Measurements from ENCODE around the gene GC.
"Not testable (repeated sequence)": the region's sequence is repeated elsewhere in the genome, so short reads cannot be mapped to it uniquely, and the experiment has no call there.

GC gene

GRCh38 chr4:71816676-71817303, 32.9 kb upstream of the GC start:
- H3K4me3 ChIP-seq (ENCODE audit: low read depth, low read length), result no peak overlapping the region
- in situ Hi-C loops (cut with HindIII; ENCODE audit: low sequenced_read_pairs), result no loop called here
- TF ChIP-seq CTCF (IDR thresholded peaks at IDR 0.05; ENCODE audit: low read depth, low read length, missing control alignments), result no peak
- no peak for DNase-seq (ENCODE audit: low read depth)

- no peak overlapping the region for H3K4me3 ChIP-seq (ENCODE audit: low read depth, low read length)
- DNase-seq (ENCODE audit: low read depth), result no peak
- in situ Hi-C loops (cut with HindIII; ENCODE audit: low sequenced_read_pairs), result no loop called here
- no peak for TF ChIP-seq CTCF (IDR thresholded peaks at IDR 0.05; ENCODE audit: low read depth, low read length, missing control alignments)
Observed at GRCh38 chr4:71814433-71814832, 30.6 kb upstream of the GC start.

- in situ Hi-C loops (cut with HindIII; ENCODE audit: low sequenced_read_pairs); H3K4me3 ChIP-seq (ENCODE audit: low read depth, low read length); DNase-seq (ENCODE audit: low read depth): not testable (repeated sequence)
Observed at GRCh38 chr4:71809805-71810204, 25.9 kb upstream of the GC start.

GRCh38 chr4:71807469-71807868, 23.6 kb upstream of the GC start:
- TF ChIP-seq CTCF (IDR thresholded peaks at IDR 0.05; ENCODE audit: low read depth, low read length, missing control alignments), result no peak
- no peak for DNase-seq (ENCODE audit: low read depth)
- in situ Hi-C loops (cut with HindIII; ENCODE audit: low sequenced_read_pairs), result no loop called here
- no peak overlapping the region for H3K4me3 ChIP-seq (ENCODE audit: low read depth, low read length)

- H3K4me3 ChIP-seq (ENCODE audit: low read depth, low read length); in situ Hi-C loops (cut with HindIII; ENCODE audit: low sequenced_read_pairs); DNase-seq (ENCODE audit: low read depth): not testable (repeated sequence)
Observed at GRCh38 chr4:71805230-71805629, 21.4 kb upstream of the GC start.

GRCh38 chr4:71804017-71804697, 20.3 kb upstream of the GC start:
- in situ Hi-C loops (cut with HindIII; ENCODE audit: low sequenced_read_pairs); H3K4me3 ChIP-seq (ENCODE audit: low read depth, low read length); DNase-seq (ENCODE audit: low read depth): not testable (repeated sequence)

- no peak overlapping the region for H3K4me3 ChIP-seq (ENCODE audit: low read depth, low read length)
- DNase-seq (ENCODE audit: low read depth), result no peak
- in situ Hi-C loops (cut with HindIII; ENCODE audit: low sequenced_read_pairs), result no loop called here
- no peak for TF ChIP-seq CTCF (IDR thresholded peaks at IDR 0.05; ENCODE audit: low read depth, low read length, missing control alignments)
Observed at GRCh38 chr4:71785959-71786358, 2.1 kb upstream of the GC start.

GRCh38 chr4:71784569-71785197, 804 bp upstream of the GC start:
- no peak for TF ChIP-seq CTCF (IDR thresholded peaks at IDR 0.05; ENCODE audit: low read depth, low read length, missing control alignments)

More at GRCh38 chr4:71784569-71785197, 804 bp upstream of the GC start:
- DNase-seq (ENCODE audit: low read depth), result no peak
- no peak overlapping the region for H3K4me3 ChIP-seq (ENCODE audit: low read depth, low read length)
- in situ Hi-C loops (cut with HindIII; ENCODE audit: low sequenced_read_pairs), result no loop called here

All from astrocyte of the cerebellum (primary cell).